Body of pancreas (tissue), 4 donors: ENCODE measurements around the gene SLC25A6.

ENCODE experiments used
- CTCF ChIP-seq, 7 experiments: fragments of 450-650 bp in 4 of 7; fragments of 200-600 bp in 3 of 7; sonication (generic) in 3 of 7; IDR thresholded peaks; one replicate each; pipeline ENCODE4 v1.5.1; 2016 to 2019; ENCODE audit warnings: antibody characterized with exemption in 7 of 7
- POLR2A ChIP-seq, 3 donors: fragments of 450-650 bp; IDR thresholded peaks; one replicate each; pipeline ENCODE4 v1.6.1; 2016; ENCODE audit warnings: antibody characterized with exemption in 3 of 3, mild to moderate bottlenecking in 2 of 3

GRCh38 chrX:1394731-1395501, 3.0 kb upstream of the SLC25A6 start:
- TF ChIP-seq CTCF (IDR thresholded peaks at IDR 0.05) = no peak
- no peak for TF ChIP-seq POLR2A (IDR thresholded peaks at IDR 0.05)
